Measurements from ENCODE around the gene MRPL39.

The MRPL39 gene

DNA sequence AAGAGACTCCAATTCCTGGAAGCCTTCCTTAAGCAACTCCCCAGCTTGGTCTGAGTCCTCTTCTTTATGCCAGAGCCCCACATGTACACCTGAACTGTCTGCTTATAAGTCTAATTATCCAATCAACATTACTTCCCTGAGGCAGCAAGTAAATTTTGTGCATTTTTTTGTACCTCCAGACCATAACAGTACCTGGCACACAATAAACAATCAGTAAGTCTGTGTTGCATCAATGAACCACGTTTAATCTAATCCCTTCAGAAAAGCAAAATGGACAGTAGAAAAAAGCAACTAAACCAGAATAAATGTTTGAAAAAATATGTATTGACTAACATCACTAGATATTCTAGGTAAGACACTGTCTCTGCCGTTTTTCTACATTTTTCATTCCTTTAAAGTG, 20.5 kb downstream of the MRPL39 start:
- TF ChIP-seq, protein P1, sequence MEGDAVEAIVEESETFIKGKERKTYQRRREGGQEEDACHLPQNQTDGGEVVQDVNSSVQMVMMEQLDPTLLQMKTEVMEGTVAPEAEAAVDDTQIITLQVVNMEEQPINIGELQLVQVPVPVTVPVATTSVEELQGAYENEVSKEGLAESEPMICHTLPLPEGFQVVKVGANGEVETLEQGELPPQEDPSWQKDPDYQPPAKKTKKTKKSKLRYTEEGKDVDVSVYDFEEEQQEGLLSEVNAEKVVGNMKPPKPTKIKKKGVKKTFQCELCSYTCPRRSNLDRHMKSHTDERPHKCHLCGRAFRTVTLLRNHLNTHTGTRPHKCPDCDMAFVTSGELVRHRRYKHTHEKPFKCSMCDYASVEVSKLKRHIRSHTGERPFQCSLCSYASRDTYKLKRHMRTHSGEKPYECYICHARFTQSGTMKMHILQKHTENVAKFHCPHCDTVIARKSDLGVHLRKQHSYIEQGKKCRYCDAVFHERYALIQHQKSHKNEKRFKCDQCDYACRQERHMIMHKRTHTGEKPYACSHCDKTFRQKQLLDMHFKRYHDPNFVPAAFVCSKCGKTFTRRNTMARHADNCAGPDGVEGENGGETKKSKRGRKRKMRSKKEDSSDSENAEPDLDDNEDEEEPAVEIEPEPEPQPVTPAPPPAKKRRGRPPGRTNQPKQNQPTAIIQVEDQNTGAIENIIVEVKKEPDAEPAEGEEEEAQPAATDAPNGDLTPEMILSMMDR (IDR thresholded peaks at IDR 0.05): no peak
- H3K27ac Mint-ChIP-seq: no peak overlapping the region
- H3K4me1 Mint-ChIP-seq: no peaks in the 10 kb centered on the region
- no peaks in the 10 kb centered on the region for H3K9me3 Mint-ChIP-seq
- H3K27me3 Mint-ChIP-seq (ENCODE audit: low read depth, poor library complexity): no peaks in the 10 kb centered on the region
- H3K36me3 Mint-ChIP-seq (ENCODE audit: low read depth): peaks cover 49% of the 10 kb centered on the region
- no peak for DNase-seq
- no peak overlapping the region for H3K4me3 Mint-ChIP-seq

- H3K4me3 Mint-ChIP-seq: no peak overlapping the region
- H3K27me3 Mint-ChIP-seq (ENCODE audit: low read depth, poor library complexity): no peaks in the 10 kb centered on the region
- H3K4me1 Mint-ChIP-seq: no peaks in the 10 kb centered on the region
- H3K27ac Mint-ChIP-seq: no peak overlapping the region
- DNase-seq: no peak
- TF ChIP-seq, protein P1 (IDR thresholded peaks at IDR 0.05): no peak
- no peaks in the 10 kb centered on the region for H3K9me3 Mint-ChIP-seq
- H3K36me3 Mint-ChIP-seq (ENCODE audit: low read depth): peaks cover 48% of the 10 kb centered on the region
Measured at GRCh38 chr21:25586326-25586725, 21.0 kb downstream of the MRPL39 start.

- peaks cover 45% of the 10 kb centered on the region for H3K36me3 Mint-ChIP-seq (ENCODE audit: low read depth)
- TF ChIP-seq, protein P1 (IDR thresholded peaks at IDR 0.05): no peak
- peaks cover 4% of the 10 kb centered on the region for H3K9me3 Mint-ChIP-seq
- no peaks in the 10 kb centered on the region for H3K27me3 Mint-ChIP-seq (ENCODE audit: low read depth, poor library complexity)
- no peaks in the 10 kb centered on the region for H3K4me1 Mint-ChIP-seq
- no peak overlapping the region for H3K4me3 Mint-ChIP-seq
- no peak for DNase-seq
- H3K27ac Mint-ChIP-seq: no peak overlapping the region
Measured at GRCh38 chr21:25584833-25585676, 22.2 kb downstream of the MRPL39 start.

DNA sequence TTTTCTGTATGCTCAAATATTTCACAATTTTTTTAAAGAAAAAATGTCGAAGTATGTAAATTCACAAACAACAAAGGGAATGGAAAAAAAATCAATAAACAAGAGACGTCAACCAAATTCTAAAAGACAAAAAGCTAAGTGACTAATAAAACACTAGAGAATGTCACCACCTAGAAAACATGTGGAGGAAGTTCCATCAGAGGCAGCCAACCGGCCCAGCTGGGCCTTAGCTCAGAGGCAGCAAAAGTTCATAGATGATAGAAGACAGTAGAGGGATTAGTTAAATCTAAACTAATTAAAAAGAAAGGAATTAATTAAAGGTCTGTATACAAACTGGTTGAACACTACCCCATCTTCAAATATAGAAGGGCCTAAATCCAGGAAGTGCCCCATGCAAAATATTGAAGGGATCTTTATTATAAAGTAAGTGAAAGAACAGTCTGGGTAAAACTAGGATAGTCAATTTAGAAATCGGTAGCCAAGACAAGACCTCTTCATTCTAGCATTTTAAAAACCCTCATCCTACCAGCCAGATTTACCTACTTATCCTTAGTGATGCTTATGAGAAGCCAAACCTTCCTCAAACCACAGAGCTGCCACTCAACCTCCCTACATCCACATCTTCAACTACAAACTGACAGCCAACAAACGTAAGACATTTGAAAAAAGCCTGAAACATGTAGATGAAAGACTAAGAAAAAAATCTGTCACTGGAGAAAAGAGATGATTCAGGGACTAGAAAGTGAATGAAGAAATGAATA, 23.7 kb downstream of the MRPL39 start:
- peaks cover 40% of the 10 kb centered on the region for H3K36me3 Mint-ChIP-seq (ENCODE audit: low read depth)
- no peak overlapping the region for H3K4me3 Mint-ChIP-seq
- peak overlapping the region; percentile 35 for H3K27ac Mint-ChIP-seq
- TF ChIP-seq, protein P1 (IDR thresholded peaks at IDR 0.05): no peak
- DNase-seq: no peak
- H3K4me1 Mint-ChIP-seq: no peaks in the 10 kb centered on the region
- no peaks in the 10 kb centered on the region for H3K27me3 Mint-ChIP-seq (ENCODE audit: low read depth, poor library complexity)
- peaks cover 4% of the 10 kb centered on the region for H3K9me3 Mint-ChIP-seq

GRCh38 chr21:25582888-25583287, 24.4 kb downstream of the MRPL39 start:
- peaks cover 4% of the 10 kb centered on the region for H3K9me3 Mint-ChIP-seq
- H3K27me3 Mint-ChIP-seq (ENCODE audit: low read depth, poor library complexity): no peaks in the 10 kb centered on the region
- no peaks in the 10 kb centered on the region for H3K4me1 Mint-ChIP-seq
- DNase-seq: no peak
- peaks cover 46% of the 10 kb centered on the region for H3K36me3 Mint-ChIP-seq (ENCODE audit: low read depth)
- peak overlapping the region; percentile 35 for H3K27ac Mint-ChIP-seq
- H3K4me3 Mint-ChIP-seq: no peak overlapping the region
- TF ChIP-seq, protein P1 (IDR thresholded peaks at IDR 0.05): no peak

All from nephron progenitor cell (in vitro differentiated cells).